Heart right ventricle (tissue), 16 donors: Measurements from ENCODE around the gene KIAA0586. TPM values are rescaled to one million over a fixed set of nuclear protein-coding genes. Genes with fewer than 3 reads are reported as not detected.

Experiments
- ATAC-seq, 8 donors: fragments of 200-7000 bp; cut with Tn5 transposase; one replicate each; pipeline ENCODE4 v1.9.1; 2020; ENCODE audit warnings: mild to moderate bottlenecking in 8 of 8, moderate library complexity in 8 of 8, moderate number of reproducible peaks in 1 of 8
- DNase-seq, 2 donors: peaks; one replicate each; pipeline ENCODE4 v3.0.0-alpha.2; 2020
- H3K27ac ChIP-seq, 10 donors: fragments of 200-600 bp; sonication (generic) in 2 of 10; one replicate each; pipeline versions ENCODE4 v1.5.0 to v1.8.0; 2020 to 2022; ENCODE audit warnings: mild to moderate bottlenecking in 3 of 10
- H3K27me3 ChIP-seq, 7 donors: fragments of 200-600 bp; one replicate each; pipeline ENCODE4 v1.8.0; 2021 to 2022; ENCODE audit warnings: mild to moderate bottlenecking in 2 of 7
- H3K36me3 ChIP-seq, 9 donors: fragments of 200-600 bp; sonication (generic) in 1 of 9; one replicate each; pipeline versions ENCODE4 v1.5.0 to v1.8.0; 2020 to 2022; ENCODE audit warnings: mild to moderate bottlenecking in 2 of 9
- H3K4me1 ChIP-seq, 9 donors: fragments of 200-600 bp; sonication (generic) in 1 of 9; one replicate each; pipeline versions ENCODE4 v1.5.0 to v1.8.0; 2020 to 2022; ENCODE audit warnings: mild to moderate bottlenecking in 4 of 9
- H3K4me3 ChIP-seq, 10 donors: fragments of 200-600 bp; sonication (generic) in 2 of 10; one replicate each; pipeline versions ENCODE4 v1.5.0 to v1.8.0; 2020 to 2022; ENCODE audit warnings: mild to moderate bottlenecking in 7 of 10, moderate library complexity in 2 of 10
- H3K9me3 ChIP-seq, 11 donors: fragments of 200-600 bp in 10 of 11; sonication (generic) in 2 of 11; one replicate each; pipeline versions ENCODE4 v1.5.0 to v1.8.0; 2013 to 2022; ENCODE audit warnings: mild to moderate bottlenecking in 2 of 11, control low read depth in 1 of 11, moderate library complexity in 1 of 11
- WGBS, 2 donors: extraction: QIAGEN DNeasy Blood & Tissue Kit; methylation state at CpG; one replicate each; pipeline ENCODE4 v1.1.7; 2013; ENCODE audit warnings: inconsistent platforms in 1 of 2; 5-methylcytosine and 5-hydroxymethylcytosine counted together
- intact Hi-C, 10 donors: fragments of 100-400 bp; cut with DNase I; formaldehyde crosslinking; loops; one replicate each; pipeline versions ENCODE4 v1.11.1 to v1.14.2; 2022
- polyA plus RNA-seq, 2 donors: library from polyadenylated mRNA; stranded (reverse); fragments of 200-250 nt; gene quantifications; one replicate each; pipeline ENCODE4 v1.2.3, GENCODE V29; 2013
- total RNA-seq, 10 donors: library from RNA; stranded (reverse); fragmentation: NEBNext Ultra II Directional in 3 of 10; extraction: Animal tissue kit (Norgen Biotek cat#: 25700) in 3 of 10; gene quantifications; one replicate each; pipeline versions ENCODE4 v1.2.1 to v1.2.4, GENCODE V29; 2021 to 2023
- TF ChIP-seq, protein P1 (sequence below), 9 donors: fragments of 200-600 bp; sonication (generic) in 2 of 9; IDR thresholded peaks; one replicate each; pipeline versions ENCODE4 v1.5.0 to v1.8.0; 2021 to 2022; ENCODE audit warnings: antibody characterized with exemption in 9 of 9, mild to moderate bottlenecking in 5 of 9, moderate library complexity in 1 of 9
- donor health status: Arrhythmogenic right ventricular cardiomyopathy.
- donor health status: ischemic (EF 13 %, LVEDD 7.1; RV severe dilation, severe dysfunction).
- donor health status: healthy with polysubstance abuse.
- donor health status: DM: no; HTN: yes; CAD: no.
- donor health status: DM: no; HTN: no; CAD: no.
- donor health status: ischemic (EF 25% LVEDD 6.9; RV normal size, moderate dysfunction).
- donor health status: ischemic (EF 25% LVEDD 5.7; RV mildly dilated, moderate dysfunction).
- donor health status: healthy.
- donor health status: DM: yes; HTN: yes; CAD: no.
- donor health status: Ischemic cardiomyopathy.
- donor health status: ischemic (EF 35%, LVEDD 5.7; RV mildly dilated, moderate dysfunction).
- donor health status: nonischemic (EF 11% LVEDD 7.7; RV severe dilation, severe dysfunction).
- donor health status: DM: yes; HTN: yes; CAD: no.
- donor health status: PGD.
- donor health status: ischemic (EF 29% LVEDD 5.4; RV normal size, mild dysfunction).
- donor health status: nonischemic (EF 23%, LVEDD 6.1; RV moderate dilation, normal function).

Gene KIAA0586
- total and polyA plus RNA-seq, 12 donors = 3.8 to 15.9 (median 12.1) TPM

DNA sequence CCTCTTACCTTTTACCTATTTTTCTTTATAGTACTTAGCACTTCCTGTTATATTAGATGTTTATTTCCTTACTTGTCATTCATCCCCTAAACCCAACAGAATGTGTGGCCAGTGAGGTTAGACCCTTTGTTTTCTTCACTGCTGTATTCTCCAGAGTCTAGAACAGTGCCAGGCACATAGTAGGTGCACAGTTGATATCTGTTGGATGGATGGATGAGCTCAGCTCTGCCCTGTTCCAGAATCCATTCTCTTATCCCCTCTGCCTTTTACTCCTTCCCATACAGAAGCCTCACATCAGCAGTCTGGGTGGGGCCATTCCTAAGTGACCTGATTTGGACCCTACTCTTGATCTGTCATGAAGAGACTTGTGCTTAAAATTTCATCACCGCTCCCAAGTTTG is 115.7 kb downstream of the KIAA0586 start:
- Histone ChIP-seq H3K4me3 (no peak overlapping the region), H3K27me3 (no peaks in the 10 kb centered on the region), H3K36me3 (peaks cover 0 to 8% (median 0%) of the 10 kb centered on the region in 9 donors), H3K4me1 (no peaks in the 10 kb centered on the region), H3K9me3 (no peaks in the 10 kb centered on the region), H3K27ac (no peak overlapping the region)
- WGBS, 2 donors = 98 to 100% methylated on average over 1 of the region's 1 CpG
- ATAC-seq (no peak), DNase-seq (no peak)
- intact Hi-C loops = no loop called here
- TF ChIP-seq, protein P1, sequence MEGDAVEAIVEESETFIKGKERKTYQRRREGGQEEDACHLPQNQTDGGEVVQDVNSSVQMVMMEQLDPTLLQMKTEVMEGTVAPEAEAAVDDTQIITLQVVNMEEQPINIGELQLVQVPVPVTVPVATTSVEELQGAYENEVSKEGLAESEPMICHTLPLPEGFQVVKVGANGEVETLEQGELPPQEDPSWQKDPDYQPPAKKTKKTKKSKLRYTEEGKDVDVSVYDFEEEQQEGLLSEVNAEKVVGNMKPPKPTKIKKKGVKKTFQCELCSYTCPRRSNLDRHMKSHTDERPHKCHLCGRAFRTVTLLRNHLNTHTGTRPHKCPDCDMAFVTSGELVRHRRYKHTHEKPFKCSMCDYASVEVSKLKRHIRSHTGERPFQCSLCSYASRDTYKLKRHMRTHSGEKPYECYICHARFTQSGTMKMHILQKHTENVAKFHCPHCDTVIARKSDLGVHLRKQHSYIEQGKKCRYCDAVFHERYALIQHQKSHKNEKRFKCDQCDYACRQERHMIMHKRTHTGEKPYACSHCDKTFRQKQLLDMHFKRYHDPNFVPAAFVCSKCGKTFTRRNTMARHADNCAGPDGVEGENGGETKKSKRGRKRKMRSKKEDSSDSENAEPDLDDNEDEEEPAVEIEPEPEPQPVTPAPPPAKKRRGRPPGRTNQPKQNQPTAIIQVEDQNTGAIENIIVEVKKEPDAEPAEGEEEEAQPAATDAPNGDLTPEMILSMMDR (IDR thresholded peaks at IDR 0.05) = no peak

DNA sequence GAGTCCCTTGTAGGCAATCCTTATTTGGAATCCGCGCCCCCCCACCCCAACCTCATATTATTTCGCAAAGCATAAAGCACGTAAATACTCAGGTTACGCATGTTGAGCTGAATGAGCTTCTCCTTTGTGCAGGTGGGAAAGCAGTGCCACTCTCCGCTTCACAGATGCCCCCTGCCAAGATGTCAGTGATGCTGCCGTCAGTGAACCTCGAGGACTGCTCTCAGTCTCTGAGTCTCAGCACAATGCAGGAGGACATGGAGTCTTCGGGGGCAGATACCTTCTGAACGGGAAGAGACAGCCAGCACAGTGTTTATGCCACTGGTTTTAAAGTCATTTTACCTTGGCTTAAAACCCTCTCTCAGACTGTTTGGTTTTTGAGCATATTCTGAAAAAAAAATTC is 120.1 kb downstream of the KIAA0586 start:
- no peak for ATAC-seq
- no peaks in the 10 kb centered on the region for H3K9me3 ChIP-seq

DNA sequence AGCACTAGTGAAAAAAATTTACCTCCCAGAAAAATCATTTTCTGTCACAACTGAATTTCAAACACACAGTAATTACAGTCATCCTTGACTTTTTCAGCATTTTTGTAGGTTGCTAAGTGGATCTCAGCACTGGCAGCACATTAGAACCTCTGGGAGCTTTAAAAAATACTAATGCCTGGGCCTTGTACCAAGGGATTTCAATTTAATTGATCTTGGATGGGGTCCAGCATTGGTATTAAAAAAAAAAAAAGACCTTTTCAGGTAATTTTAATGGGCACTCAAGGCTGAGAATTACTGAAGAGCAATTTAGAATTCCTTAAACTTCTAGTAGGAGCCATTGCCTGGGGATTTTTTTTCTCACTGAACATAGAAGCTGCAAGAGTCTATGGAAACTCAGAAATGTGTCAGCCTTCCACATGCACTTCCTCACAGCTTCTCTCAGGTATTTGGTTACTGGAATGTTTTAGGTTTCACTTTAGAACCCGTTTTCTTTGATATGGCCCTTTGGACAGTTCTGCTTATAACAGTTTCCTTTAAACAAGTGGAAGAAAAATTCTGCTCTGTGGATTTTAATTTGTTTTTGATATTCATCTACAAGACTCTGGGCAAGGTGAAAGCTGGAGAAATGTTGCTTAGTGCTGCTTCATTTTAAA is 121.7 kb downstream of the KIAA0586 start:
- TF ChIP-seq, protein P1 (IDR thresholded peaks at IDR 0.05) = no peak
- no peaks in the 10 kb centered on the region for H3K9me3 ChIP-seq
- H3K36me3 ChIP-seq = peaks cover 0 to 10% (median 0%) of the 10 kb centered on the region in 9 donors
- no peak overlapping the region for H3K27ac ChIP-seq
- no peak for DNase-seq
- ATAC-seq = no peak
- H3K27me3 ChIP-seq = no peaks in the 10 kb centered on the region
- H3K4me1 ChIP-seq = no peaks in the 10 kb centered on the region
- intact Hi-C loops = no loop called here
- H3K4me3 ChIP-seq = no peak overlapping the region
- 55 to 68% methylated on average over 1 of the region's 1 CpG for WGBS, 2 donors

More for the DNA sequence above, 120.1 kb downstream of the KIAA0586 start:
- TF ChIP-seq, protein P1 (IDR thresholded peaks at IDR 0.05) = no peak
- no peak for DNase-seq
- WGBS, 2 donors = 91 to 93% methylated on average over 10 of the region's 10 CpGs
- Histone ChIP-seq H3K36me3 (peaks cover 0 to 10% (median 0%) of the 10 kb centered on the region in 9 donors), H3K27ac (no peak overlapping the region), H3K27me3 (no peaks in the 10 kb centered on the region), H3K4me3 (no peak overlapping the region), H3K4me1 (no peaks in the 10 kb centered on the region)
- intact Hi-C loops = no loop called here

DNA sequence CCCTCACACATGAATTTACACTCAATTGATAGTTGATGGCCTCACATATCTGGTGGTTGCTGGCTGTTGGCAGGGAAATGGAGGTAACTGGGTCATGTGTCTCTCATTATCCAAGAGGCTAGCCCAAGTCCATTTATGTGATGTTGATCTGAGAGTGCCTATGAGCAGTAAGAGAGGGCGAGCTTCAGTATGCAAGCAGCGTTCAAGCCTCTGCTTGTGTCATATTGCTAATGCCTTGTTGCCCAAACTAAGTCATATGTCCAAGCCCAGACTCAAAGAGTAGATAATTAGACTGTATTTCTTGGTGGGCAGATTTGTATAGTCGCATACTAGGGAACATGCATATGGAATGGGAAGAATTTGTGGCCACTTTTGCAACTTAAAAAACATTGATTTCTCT is 126.4 kb downstream of the KIAA0586 start:
- Histone ChIP-seq H3K27ac (no peak overlapping the region), H3K9me3 (no peaks in the 10 kb centered on the region), H3K27me3 (no peaks in the 10 kb centered on the region), H3K36me3 (peaks cover 0 to 3% (median 0%) of the 10 kb centered on the region in 9 donors), H3K4me3 (no peak overlapping the region), H3K4me1 (no peaks in the 10 kb centered on the region)
- TF ChIP-seq, protein P1 (IDR thresholded peaks at IDR 0.05) = no peak
- intact Hi-C loops = no loop called here
- ATAC-seq = no peak
- WGBS, 2 donors = 97 to 100% methylated on average over 3 of the region's 3 CpGs
- DNase-seq = no peak
